ENCODE measurements around the gene ITGAX.

ITGAX gene

DNA sequence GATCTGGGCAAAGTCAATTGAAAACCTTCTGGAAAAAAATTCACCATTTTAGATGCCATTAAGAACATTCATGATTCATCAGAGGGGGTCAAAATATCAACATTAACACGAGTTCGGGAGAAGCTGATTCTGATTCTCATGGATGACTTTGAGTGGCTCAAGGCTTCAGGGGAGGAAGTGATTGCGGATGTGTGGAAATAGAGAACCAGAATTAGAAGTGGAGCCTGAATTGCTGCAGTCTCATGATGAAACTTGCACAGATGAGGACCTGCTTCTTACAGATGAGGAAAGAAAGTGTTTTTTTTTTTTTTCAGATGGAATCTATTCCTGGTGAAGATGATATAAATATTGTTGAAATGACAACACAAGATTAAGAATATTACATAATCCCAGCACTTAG is 12.9 kb downstream of the ITGAX start:
- TF ChIP-seq, protein P1, sequence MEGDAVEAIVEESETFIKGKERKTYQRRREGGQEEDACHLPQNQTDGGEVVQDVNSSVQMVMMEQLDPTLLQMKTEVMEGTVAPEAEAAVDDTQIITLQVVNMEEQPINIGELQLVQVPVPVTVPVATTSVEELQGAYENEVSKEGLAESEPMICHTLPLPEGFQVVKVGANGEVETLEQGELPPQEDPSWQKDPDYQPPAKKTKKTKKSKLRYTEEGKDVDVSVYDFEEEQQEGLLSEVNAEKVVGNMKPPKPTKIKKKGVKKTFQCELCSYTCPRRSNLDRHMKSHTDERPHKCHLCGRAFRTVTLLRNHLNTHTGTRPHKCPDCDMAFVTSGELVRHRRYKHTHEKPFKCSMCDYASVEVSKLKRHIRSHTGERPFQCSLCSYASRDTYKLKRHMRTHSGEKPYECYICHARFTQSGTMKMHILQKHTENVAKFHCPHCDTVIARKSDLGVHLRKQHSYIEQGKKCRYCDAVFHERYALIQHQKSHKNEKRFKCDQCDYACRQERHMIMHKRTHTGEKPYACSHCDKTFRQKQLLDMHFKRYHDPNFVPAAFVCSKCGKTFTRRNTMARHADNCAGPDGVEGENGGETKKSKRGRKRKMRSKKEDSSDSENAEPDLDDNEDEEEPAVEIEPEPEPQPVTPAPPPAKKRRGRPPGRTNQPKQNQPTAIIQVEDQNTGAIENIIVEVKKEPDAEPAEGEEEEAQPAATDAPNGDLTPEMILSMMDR (IDR thresholded peaks at IDR 0.05; ENCODE audit: low read depth, low read length) = no peak
- no peaks in the 10 kb centered on the region for H3K9me3 ChIP-seq
- no peak for DNase-seq
- no peak overlapping the region for H3K4me3 ChIP-seq (ENCODE audit: low read depth, low read length)
- no peaks in the 10 kb centered on the region for H3K27me3 ChIP-seq
- H3K36me3 ChIP-seq = no peaks in the 10 kb centered on the region
- H3K4me1 ChIP-seq = no peaks in the 10 kb centered on the region

DNA sequence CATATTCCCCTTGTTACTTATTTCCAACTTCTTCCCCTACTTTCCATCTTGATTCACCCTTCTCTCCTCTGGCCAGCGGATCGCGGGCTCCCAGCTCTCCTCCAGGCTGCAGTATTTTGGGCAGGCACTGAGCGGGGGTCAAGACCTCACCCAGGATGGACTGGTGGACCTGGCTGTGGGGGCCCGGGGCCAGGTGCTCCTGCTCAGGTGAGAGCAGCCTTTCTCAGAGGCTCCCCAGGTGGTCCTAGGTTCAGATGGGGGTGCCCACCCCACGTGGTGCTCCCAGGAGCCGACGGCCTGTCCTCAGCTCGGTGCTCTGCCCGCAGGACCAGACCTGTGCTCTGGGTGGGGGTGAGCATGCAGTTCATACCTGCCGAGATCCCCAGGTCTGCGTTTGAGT is 16.0 kb downstream of the ITGAX start:
- Histone ChIP-seq H3K4me3 (ENCODE audit: low read depth, low read length) (no peak overlapping the region), H3K4me1 (no peaks in the 10 kb centered on the region), H3K9me3 (no peaks in the 10 kb centered on the region), H3K27me3 (peaks cover 8% of the 10 kb centered on the region), H3K36me3 (no peaks in the 10 kb centered on the region)
- no peak for DNase-seq
- TF ChIP-seq, protein P1 (IDR thresholded peaks at IDR 0.05; ENCODE audit: low read depth, low read length) = no peak

DNA sequence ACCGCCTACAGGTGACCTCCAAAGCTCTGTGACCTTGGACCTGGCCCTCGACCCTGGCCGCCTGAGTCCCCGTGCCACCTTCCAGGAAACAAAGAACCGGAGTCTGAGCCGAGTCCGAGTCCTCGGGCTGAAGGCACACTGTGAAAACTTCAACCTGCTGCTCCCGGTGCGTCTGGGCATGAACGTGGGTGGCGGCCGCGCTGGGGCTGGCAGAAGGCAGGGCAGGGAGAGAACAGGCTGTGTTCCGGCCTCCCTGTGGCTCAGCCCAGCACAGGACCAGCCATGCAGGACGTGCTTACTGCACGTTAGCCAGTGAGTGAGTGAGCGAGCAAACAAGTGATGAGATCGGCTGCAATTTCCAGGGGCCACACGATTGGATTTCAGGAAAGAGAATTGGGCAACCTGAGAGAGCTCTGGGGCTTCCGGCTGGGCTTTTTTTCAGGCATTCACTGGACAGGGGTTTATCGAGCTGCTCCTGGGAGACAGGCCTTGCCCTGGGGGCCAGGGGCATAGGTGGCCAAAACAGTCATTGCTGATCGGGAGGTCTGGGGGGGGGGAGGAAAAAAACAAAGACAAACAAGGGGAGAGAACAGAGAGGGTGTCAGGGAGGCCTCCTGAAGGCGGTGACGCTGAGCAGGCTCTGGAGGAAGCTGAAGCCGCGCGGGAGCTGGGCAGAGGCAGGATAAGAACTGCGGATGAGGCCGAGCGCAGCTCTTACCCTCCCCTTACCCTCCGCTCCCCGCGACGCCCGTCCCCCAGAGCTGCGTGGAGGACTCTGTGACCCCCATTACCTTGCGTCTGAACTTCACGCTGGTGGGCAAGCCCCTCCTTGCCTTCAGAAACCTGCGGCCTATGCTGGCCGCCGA is 16.9 kb downstream of the ITGAX start:
- H3K9me3 ChIP-seq = no peaks in the 10 kb centered on the region
- H3K4me3 ChIP-seq (ENCODE audit: low read depth, low read length) = no peak overlapping the region
- H3K36me3 ChIP-seq = no peaks in the 10 kb centered on the region
- no peak for DNase-seq
- TF ChIP-seq, protein P1 (IDR thresholded peaks at IDR 0.05; ENCODE audit: low read depth, low read length) = no peak
- peaks cover 8% of the 10 kb centered on the region for H3K27me3 ChIP-seq
- no peaks in the 10 kb centered on the region for H3K4me1 ChIP-seq

DNA sequence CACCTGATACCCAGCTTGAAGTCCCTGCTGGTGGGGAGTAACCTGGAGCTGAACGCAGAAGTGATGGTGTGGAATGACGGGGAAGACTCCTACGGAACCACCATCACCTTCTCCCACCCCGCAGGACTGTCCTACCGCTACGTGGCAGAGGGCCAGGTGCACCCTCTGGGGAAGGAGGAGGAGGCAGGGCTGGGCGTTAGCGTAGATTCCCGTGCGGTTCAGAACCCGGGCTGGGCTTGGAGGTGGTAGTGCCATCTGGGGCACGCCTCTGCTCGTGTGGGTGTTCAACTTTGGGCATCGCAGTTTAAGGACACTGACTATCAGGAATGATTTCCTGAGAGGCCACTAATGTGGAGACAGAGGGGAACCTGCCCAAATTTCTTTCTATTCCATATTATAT is 18.3 kb downstream of the ITGAX start:
- Histone ChIP-seq H3K4me1 (no peaks in the 10 kb centered on the region), H3K4me3 (ENCODE audit: low read depth, low read length) (no peak overlapping the region), H3K9me3 (no peaks in the 10 kb centered on the region), H3K27me3 (peaks cover 8% of the 10 kb centered on the region), H3K36me3 (no peaks in the 10 kb centered on the region)
- DNase-seq = no peak
- TF ChIP-seq, protein P1 (IDR thresholded peaks at IDR 0.05; ENCODE audit: low read depth, low read length) = no peak

DNA sequence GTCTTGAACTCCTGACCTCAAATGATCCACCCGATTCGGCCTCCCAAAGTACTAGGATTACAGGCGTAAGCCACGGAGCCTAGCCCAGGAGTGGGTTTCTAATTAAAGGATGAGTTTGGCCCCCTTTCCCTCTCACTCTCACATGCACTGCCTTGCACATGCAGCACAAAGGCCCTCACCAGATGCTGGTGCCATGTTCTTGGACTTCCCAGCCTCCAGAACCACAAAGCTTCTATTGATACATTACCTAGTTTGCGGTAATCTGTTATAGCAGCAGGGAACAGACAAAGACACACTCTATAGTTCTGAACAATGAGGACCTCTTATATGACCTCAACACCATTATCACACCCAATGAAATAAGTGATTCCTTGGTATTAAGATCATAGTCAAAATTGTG is 20.3 kb downstream of the ITGAX start:
- no peaks in the 10 kb centered on the region for H3K4me1 ChIP-seq
- H3K9me3 ChIP-seq = no peaks in the 10 kb centered on the region
- H3K4me3 ChIP-seq (ENCODE audit: low read depth, low read length) = no peak overlapping the region
- TF ChIP-seq, protein P1 (IDR thresholded peaks at IDR 0.05; ENCODE audit: low read depth, low read length) = no peak
- no peak for DNase-seq
- H3K27me3 ChIP-seq = peaks cover 8% of the 10 kb centered on the region
- H3K36me3 ChIP-seq = no peaks in the 10 kb centered on the region

DNA sequence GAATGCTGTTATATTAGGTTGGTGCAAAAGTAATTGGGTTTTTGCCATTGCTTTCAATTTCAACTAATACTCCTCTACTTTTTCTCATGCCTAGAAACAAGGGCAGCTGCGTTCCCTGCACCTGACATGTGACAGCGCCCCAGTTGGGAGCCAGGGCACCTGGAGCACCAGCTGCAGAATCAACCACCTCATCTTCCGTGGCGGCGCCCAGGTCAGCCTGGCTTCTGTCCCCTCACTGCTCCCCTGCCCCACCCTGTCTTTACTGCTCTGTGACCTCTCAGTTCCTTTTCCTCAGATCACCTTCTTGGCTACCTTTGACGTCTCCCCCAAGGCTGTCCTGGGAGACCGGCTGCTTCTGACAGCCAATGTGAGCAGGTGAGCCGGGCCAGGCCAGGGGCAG is 21.7 kb downstream of the ITGAX start:
- Histone ChIP-seq H3K27me3 (peaks cover 8% of the 10 kb centered on the region), H3K9me3 (no peaks in the 10 kb centered on the region), H3K4me3 (ENCODE audit: low read depth, low read length) (no peak overlapping the region), H3K4me1 (no peaks in the 10 kb centered on the region), H3K36me3 (no peaks in the 10 kb centered on the region)
- TF ChIP-seq, protein P1 (IDR thresholded peaks at IDR 0.05; ENCODE audit: low read depth, low read length) = no peak
- no peak for DNase-seq

All from BE2C (cell line).